NT2/D1 (cell line): Measurements from ENCODE around the gene NKD1.

ENCODE experiments used
- SUZ12 ChIP-seq: IDR thresholded peaks from 2 replicates; pipeline ENCODE4 v1.6.1; 2011; ENCODE audit not compliant: insufficient read length, insufficient read depth; ENCODE audit errors: extremely low read depth
- YY1 ChIP-seq: IDR thresholded peaks from 2 replicates; pipeline ENCODE4 v1.6.1; 2011; ENCODE audit not compliant: insufficient read length, insufficient read depth
- ZNF274 ChIP-seq: IDR thresholded peaks from 2 replicates; pipeline ENCODE4 v1.6.1; 2011; ENCODE audit warnings: mild to moderate bottlenecking, low read depth, low read length

DNA sequence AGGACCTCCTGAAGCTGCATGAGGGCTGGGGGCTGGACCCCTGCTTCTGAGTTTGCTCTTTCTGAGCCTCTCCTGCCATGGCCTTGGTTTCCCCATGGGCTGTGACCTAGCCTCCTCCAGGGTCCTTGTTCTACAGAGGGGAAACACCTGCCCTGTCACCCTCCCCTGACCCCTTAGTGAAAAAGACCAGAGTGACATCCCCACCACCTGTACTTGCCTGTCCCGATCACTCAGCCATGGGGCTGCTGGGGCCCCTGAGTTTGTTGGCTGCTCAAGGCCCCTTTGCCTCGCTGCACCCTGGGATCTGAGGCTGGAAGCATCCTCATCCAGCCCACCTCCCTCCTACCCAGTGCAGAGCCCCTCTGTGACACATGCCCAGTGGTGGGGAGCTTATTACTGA is 146.0 kb downstream of the NKD1 start:
- TF ChIP-seq YY1: no peak
- no peak for TF ChIP-seq SUZ12
- TF ChIP-seq ZNF274: no peak
